ENCODE data around the gene EIF4A3. TPM values are rescaled to one million over a fixed set of nuclear protein-coding genes. Genes with fewer than 3 reads are reported as not detected.

EIF4A3 gene
- total RNA-seq, 1 donor from 2014 or later, result 169 TPM

DNA sequence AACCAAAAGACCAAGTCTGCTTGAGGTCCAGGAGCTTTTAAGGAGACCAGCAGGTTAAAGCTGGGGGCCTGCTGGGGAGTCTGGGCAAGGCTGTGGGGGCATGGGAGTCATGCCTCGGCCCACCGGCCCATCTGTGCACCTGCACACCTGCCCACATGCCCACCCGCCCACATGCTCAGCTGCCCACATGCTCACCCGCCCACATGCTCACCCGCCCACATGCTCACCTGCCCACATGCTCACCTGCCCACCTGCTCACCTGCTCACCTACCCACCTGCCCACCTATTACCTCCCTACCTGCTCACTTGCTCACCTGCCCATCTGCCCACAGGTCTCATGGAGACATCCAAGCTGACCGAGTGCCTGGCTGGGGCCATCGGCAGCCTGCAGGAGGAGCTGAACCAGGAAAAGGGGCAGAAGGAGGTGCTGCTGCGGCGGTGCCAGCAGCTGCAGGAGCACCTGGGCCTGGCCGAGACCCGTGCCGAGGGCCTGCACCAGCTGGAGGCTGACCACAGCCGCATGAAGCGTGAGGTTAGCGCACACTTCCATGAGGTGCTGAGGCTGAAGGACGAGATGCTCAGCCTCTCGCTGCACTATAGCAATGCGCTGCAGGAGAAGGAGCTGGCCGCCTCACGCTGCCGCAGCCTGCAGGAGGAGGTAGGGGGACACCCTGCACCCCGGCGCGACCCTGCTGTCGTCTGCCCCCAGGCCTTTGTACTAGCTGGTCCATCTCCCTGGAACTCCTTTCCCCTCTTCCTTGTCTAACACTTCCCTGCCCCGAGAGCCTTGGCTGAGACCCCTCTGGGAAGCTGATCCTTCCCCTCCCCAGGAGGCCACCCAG is 36.9 kb upstream of the EIF4A3 start:
- H3K9me3 Mint-ChIP-seq, result no peaks in the 10 kb centered on the region
- intact Hi-C loops (cut with micrococcal nuclease), result no loop called here
- H3K4me3 Mint-ChIP-seq (ENCODE audit: low read depth), result no peak overlapping the region
- no peaks in the 10 kb centered on the region for H3K36me3 Mint-ChIP-seq (ENCODE audit: low read depth)
- peaks cover 3% of the 10 kb centered on the region for H3K27me3 Mint-ChIP-seq (ENCODE audit: low read depth)
- no peak overlapping the region for H3K27ac Mint-ChIP-seq
- no peaks in the 10 kb centered on the region for H3K4me1 Mint-ChIP-seq (ENCODE audit: low read depth)
- DNase-seq (ENCODE audit: low spot score), result no peak

DNA sequence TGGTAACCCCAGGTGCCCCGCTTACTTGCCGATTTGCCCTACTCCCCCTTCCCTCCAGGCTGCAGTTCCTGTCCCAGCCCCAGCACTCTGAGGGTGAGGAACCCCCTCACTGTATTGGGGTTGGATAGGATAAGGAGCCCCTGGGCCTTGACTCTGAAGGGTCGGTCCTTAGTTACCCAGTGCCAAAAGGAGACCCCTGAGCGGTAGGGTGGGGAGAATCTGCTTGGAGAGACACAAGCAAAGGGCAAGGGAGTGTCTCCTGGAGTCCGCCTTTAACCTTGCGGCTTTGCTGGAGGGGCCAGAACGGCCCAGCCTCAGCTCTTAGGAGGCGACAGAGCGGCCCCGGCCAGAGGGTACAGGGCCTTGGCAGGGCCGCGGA is 35.9 kb upstream of the EIF4A3 start:
- Mint-ChIP-seq H3K4me3 (ENCODE audit: low read depth) (no peak overlapping the region), H3K36me3 (ENCODE audit: low read depth) (no peaks in the 10 kb centered on the region), H3K27ac (no peak overlapping the region), H3K4me1 (ENCODE audit: low read depth) (no peaks in the 10 kb centered on the region), H3K9me3 (no peaks in the 10 kb centered on the region), H3K27me3 (ENCODE audit: low read depth) (peaks cover 5% of the 10 kb centered on the region)
- intact Hi-C loops (cut with micrococcal nuclease), result no loop called here
- DNase-seq (ENCODE audit: low spot score), result no peak

DNA sequence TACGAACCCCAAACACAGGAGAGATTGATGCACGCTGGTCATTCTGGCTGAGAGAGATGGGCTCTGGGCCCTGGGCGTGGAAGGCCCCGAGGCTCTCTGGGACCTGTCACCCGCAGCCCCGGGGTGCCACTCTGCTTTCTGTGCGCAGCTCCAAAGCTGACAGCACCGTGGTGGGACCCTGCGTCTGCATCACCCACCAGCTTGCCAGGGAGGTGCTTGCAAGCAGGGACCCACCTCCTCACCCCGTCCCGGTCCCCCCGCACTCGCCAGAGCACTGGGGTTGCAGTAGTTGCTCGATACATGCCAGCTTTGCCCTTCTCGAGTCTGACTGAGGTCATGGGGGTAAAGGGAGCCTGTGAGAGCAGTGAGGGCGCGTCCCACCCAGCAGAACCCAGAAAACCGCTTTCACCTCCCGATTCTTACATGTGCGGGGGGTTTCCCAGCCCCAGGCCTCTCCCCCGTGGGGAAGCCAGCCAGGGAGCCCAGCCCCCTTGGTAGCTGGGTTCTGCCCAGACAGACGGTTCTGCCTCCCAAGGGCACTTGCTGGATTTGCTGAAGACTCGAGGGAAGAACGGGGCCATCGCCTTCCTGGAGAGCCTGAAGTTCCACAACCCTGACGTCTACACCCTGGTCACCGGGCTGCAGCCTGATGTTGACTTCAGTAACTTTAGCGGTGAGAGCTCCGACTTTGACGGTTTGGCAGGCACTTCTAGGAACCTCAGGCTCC is 35.4 kb upstream of the EIF4A3 start:
- intact Hi-C loops (cut with micrococcal nuclease), result no loop called here
- no peaks in the 10 kb centered on the region for H3K9me3 Mint-ChIP-seq
- H3K27me3 Mint-ChIP-seq (ENCODE audit: low read depth), result peaks cover 5% of the 10 kb centered on the region
- no peak overlapping the region for H3K4me3 Mint-ChIP-seq (ENCODE audit: low read depth)
- no peak overlapping the region for H3K27ac Mint-ChIP-seq
- no peaks in the 10 kb centered on the region for H3K4me1 Mint-ChIP-seq (ENCODE audit: low read depth)
- no peak for DNase-seq (ENCODE audit: low spot score)
- H3K36me3 Mint-ChIP-seq (ENCODE audit: low read depth), result no peaks in the 10 kb centered on the region

- Mint-ChIP-seq H3K27me3 (ENCODE audit: low read depth) (peaks cover 5% of the 10 kb centered on the region), H3K4me1 (ENCODE audit: low read depth) (no peaks in the 10 kb centered on the region), H3K27ac (no peak overlapping the region), H3K4me3 (ENCODE audit: low read depth) (no peak overlapping the region), H3K36me3 (ENCODE audit: low read depth) (no peaks in the 10 kb centered on the region), H3K9me3 (no peaks in the 10 kb centered on the region)
- intact Hi-C loops (cut with micrococcal nuclease), result no loop called here
- DNase-seq (ENCODE audit: low spot score), result no peak
Observed at GRCh38 chr17:80181431-80181830, 34.5 kb upstream of the EIF4A3 start.

DNA sequence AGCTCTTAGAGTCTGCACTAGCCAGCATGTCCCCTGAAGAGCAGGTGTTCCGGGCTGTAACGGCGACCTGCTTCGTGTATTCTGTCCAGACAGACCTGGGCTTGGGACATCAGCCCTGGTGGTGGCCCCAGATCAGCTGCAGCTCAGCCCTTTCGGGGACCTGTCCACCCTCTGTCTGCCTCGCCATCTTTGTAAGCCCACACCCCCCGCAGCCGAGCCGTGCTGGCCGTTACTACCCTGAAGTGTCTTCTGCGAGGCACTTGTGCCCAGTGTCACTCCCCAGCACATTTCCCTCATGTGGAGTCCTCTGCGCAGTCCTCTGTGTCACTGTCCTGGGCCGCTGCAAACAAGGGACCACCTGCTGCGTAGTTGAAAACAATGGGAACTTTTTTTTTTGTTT is 33.3 kb upstream of the EIF4A3 start:
- Mint-ChIP-seq H3K27ac (no peak overlapping the region), H3K36me3 (ENCODE audit: low read depth) (no peaks in the 10 kb centered on the region), H3K9me3 (no peaks in the 10 kb centered on the region), H3K4me1 (ENCODE audit: low read depth) (no peaks in the 10 kb centered on the region), H3K27me3 (ENCODE audit: low read depth) (peaks cover 5% of the 10 kb centered on the region), H3K4me3 (ENCODE audit: low read depth) (no peak overlapping the region)
- intact Hi-C loops (cut with micrococcal nuclease), result no loop called here
- DNase-seq (ENCODE audit: low spot score), result no peak

GRCh38 chr17:80177986-80178595 is 31.2 kb upstream of the EIF4A3 start:
- Mint-ChIP-seq H3K9me3 (no peaks in the 10 kb centered on the region), H3K4me1 (ENCODE audit: low read depth) (no peaks in the 10 kb centered on the region), H3K36me3 (ENCODE audit: low read depth) (no peaks in the 10 kb centered on the region), H3K4me3 (ENCODE audit: low read depth) (no peak overlapping the region), H3K27me3 (ENCODE audit: low read depth) (peaks cover 6% of the 10 kb centered on the region), H3K27ac (no peak overlapping the region)
- DNase-seq (ENCODE audit: low spot score), result no peak
- intact Hi-C loops (cut with micrococcal nuclease), result no loop called here

- Mint-ChIP-seq H3K36me3 (ENCODE audit: low read depth) (no peaks in the 10 kb centered on the region), H3K9me3 (no peaks in the 10 kb centered on the region), H3K4me3 (ENCODE audit: low read depth) (no peak overlapping the region), H3K27ac (no peak overlapping the region), H3K4me1 (ENCODE audit: low read depth) (no peaks in the 10 kb centered on the region), H3K27me3 (ENCODE audit: low read depth) (peaks cover 7% of the 10 kb centered on the region)
- no peak for DNase-seq (ENCODE audit: low spot score)
- intact Hi-C loops (cut with micrococcal nuclease), result no loop called here
Observed at GRCh38 chr17:80176757-80177156, 29.8 kb upstream of the EIF4A3 start.

DNA sequence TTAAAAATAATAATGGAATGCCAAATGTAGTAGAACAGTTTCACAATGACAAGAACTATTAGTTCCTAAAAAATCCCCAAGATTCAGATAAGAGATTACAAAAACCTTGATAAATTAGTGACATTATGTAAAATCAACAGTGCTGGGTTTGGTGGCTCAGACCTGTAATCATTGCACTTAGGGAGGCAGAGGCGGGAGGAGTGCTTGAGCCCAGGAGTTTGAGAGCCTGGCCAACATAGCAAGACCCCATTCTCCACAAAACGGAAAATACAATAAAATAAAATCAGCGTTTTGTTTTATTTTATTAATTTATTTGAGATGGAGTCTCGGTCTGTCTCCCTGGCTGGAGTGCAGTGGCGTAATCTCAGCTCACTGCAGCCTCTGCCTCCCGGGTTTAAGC is 27.0 kb upstream of the EIF4A3 start:
- Mint-ChIP-seq H3K27me3 (ENCODE audit: low read depth) (peaks cover 10% of the 10 kb centered on the region), H3K9me3 (no peaks in the 10 kb centered on the region), H3K4me3 (ENCODE audit: low read depth) (no peak overlapping the region), H3K27ac (no peak overlapping the region), H3K4me1 (ENCODE audit: low read depth) (no peaks in the 10 kb centered on the region), H3K36me3 (ENCODE audit: low read depth) (no peaks in the 10 kb centered on the region)
- no peak for DNase-seq (ENCODE audit: low spot score)
- intact Hi-C loops (cut with micrococcal nuclease), result no loop called here

DNA sequence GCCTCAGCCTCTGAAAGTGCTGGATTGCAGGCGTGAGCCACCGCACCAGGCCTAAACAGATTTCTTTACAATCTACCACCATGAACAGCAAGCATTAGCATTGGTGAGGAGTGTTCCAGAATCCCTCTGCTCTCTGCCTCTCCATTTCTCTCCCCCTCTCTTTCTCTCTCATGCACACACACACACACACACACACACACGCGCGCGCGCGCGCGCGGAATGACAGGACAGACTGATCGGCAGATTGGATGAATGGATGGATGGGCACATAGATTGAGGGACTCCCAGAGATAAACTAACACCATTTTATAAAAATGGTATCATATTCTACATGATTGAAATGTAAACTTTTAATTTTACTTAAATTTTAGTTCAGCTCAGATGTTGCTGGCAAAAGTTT is 26.2 kb upstream of the EIF4A3 start:
- Mint-ChIP-seq H3K36me3 (ENCODE audit: low read depth) (no peaks in the 10 kb centered on the region), H3K27ac (no peak overlapping the region), H3K27me3 (ENCODE audit: low read depth) (peaks cover 7% of the 10 kb centered on the region), H3K9me3 (no peaks in the 10 kb centered on the region), H3K4me1 (ENCODE audit: low read depth) (no peaks in the 10 kb centered on the region), H3K4me3 (ENCODE audit: low read depth) (no peak overlapping the region)
- DNase-seq (ENCODE audit: low spot score), result no peak
- intact Hi-C loops (cut with micrococcal nuclease), result no loop called here

- Mint-ChIP-seq H3K27ac (no peak overlapping the region), H3K27me3 (ENCODE audit: low read depth) (peaks cover 7% of the 10 kb centered on the region), H3K4me3 (ENCODE audit: low read depth) (no peak overlapping the region), H3K36me3 (ENCODE audit: low read depth) (no peaks in the 10 kb centered on the region), H3K4me1 (ENCODE audit: low read depth) (no peaks in the 10 kb centered on the region), H3K9me3 (no peaks in the 10 kb centered on the region)
- intact Hi-C loops (cut with micrococcal nuclease), result no loop called here
- DNase-seq (ENCODE audit: low spot score), result no peak
Observed at GRCh38 chr17:80171681-80172080, 24.8 kb upstream of the EIF4A3 start.

- Mint-ChIP-seq H3K9me3 (no peaks in the 10 kb centered on the region), H3K4me1 (ENCODE audit: low read depth) (no peaks in the 10 kb centered on the region), H3K27me3 (ENCODE audit: low read depth) (peaks cover 7% of the 10 kb centered on the region), H3K27ac (no peak within 1 kb of the TSS), H3K4me3 (ENCODE audit: low read depth) (no peak within 1 kb of the TSS), H3K36me3 (ENCODE audit: low read depth) (no peaks in the 10 kb centered on the region)
- intact Hi-C loops (cut with micrococcal nuclease), result no loop called here
- DNase-seq (ENCODE audit: low spot score), result no peak
Observed at GRCh38 chr17:80169784-80170500, 23.0 kb upstream of the EIF4A3 start, which contains the start of gene CARD14. Gene CARD14 (plus strand): TSS chr17:80170030. CDS start chr17:80181439, 11,409 bp downstream.

GRCh38 chr17:80169107-80169506 is 22.2 kb upstream of the EIF4A3 start:
- Mint-ChIP-seq H3K27ac (no peak overlapping the region), H3K27me3 (ENCODE audit: low read depth) (peaks cover 7% of the 10 kb centered on the region), H3K4me1 (ENCODE audit: low read depth) (no peaks in the 10 kb centered on the region), H3K9me3 (no peaks in the 10 kb centered on the region), H3K4me3 (ENCODE audit: low read depth) (no peak overlapping the region), H3K36me3 (ENCODE audit: low read depth) (no peaks in the 10 kb centered on the region)
- no peak for DNase-seq (ENCODE audit: low spot score)
- intact Hi-C loops (cut with micrococcal nuclease), result no loop called here
